ENCODE results near the gene LRRTM4.

GRCh38 chr2:77144772-77145171 lies 377.4 kb downstream of the LRRTM4 start:
- TF ChIP-seq, protein P1, sequence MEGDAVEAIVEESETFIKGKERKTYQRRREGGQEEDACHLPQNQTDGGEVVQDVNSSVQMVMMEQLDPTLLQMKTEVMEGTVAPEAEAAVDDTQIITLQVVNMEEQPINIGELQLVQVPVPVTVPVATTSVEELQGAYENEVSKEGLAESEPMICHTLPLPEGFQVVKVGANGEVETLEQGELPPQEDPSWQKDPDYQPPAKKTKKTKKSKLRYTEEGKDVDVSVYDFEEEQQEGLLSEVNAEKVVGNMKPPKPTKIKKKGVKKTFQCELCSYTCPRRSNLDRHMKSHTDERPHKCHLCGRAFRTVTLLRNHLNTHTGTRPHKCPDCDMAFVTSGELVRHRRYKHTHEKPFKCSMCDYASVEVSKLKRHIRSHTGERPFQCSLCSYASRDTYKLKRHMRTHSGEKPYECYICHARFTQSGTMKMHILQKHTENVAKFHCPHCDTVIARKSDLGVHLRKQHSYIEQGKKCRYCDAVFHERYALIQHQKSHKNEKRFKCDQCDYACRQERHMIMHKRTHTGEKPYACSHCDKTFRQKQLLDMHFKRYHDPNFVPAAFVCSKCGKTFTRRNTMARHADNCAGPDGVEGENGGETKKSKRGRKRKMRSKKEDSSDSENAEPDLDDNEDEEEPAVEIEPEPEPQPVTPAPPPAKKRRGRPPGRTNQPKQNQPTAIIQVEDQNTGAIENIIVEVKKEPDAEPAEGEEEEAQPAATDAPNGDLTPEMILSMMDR (optimal IDR thresholded peaks at IDR 0.05 in 1 of 3, IDR thresholded peaks at IDR 0.05 in 1 of 3, conservative IDR thresholded peaks at IDR 0.05 in 1 of 3; ENCODE audit: extremely low read depth in 1 of 3, insufficient read depth in 2 of 3, low read length in 3 of 3) = no peak
- no peak for TF ChIP-seq EZH2 (IDR thresholded peaks at IDR 0.05; ENCODE audit: low read length)
